Measurements from ENCODE around the gene VTN.

Gene VTN

DNA sequence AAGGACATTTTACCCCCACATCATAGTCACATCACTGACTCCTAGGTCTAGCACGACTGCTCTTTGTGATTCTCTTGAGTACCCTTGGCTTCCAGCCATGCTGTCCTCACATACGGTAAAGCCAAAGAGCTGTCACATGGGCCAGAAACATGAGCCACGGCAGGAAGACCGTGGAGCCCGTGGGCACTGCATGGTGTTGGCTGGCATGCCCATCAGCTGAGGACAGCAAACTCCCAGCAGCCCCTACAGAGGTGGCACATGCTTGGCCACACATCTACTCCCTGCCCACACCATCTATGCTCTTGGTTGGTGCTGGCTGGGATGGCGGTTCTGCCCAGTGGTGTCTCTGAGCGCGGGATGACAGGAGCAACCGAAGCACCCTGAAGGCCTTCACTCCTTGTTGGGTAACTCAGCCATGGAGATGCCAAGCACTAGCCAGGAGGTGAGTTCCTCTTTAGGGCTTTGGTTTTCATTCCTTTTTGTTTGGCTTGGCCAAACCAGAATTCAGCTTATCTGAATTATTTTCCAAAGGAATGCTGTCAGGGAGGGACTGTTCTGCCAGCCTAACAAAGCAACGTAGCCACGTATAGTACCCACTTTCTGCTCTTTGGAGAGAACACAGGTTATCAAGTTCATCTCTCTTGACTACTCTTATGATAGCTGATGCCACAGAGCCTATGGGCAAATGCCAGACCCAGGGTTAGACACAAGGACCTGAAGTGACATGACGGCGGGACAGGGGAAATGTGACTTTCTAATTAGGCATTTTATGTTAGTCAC lies 24.5 kb downstream of the VTN start:
- TF ChIP-seq, protein P1, sequence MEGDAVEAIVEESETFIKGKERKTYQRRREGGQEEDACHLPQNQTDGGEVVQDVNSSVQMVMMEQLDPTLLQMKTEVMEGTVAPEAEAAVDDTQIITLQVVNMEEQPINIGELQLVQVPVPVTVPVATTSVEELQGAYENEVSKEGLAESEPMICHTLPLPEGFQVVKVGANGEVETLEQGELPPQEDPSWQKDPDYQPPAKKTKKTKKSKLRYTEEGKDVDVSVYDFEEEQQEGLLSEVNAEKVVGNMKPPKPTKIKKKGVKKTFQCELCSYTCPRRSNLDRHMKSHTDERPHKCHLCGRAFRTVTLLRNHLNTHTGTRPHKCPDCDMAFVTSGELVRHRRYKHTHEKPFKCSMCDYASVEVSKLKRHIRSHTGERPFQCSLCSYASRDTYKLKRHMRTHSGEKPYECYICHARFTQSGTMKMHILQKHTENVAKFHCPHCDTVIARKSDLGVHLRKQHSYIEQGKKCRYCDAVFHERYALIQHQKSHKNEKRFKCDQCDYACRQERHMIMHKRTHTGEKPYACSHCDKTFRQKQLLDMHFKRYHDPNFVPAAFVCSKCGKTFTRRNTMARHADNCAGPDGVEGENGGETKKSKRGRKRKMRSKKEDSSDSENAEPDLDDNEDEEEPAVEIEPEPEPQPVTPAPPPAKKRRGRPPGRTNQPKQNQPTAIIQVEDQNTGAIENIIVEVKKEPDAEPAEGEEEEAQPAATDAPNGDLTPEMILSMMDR (IDR thresholded peaks at IDR 0.05; ENCODE audit: control insufficient read depth, extremely low read depth, insufficient read depth), result no peak
- DNase-seq (ENCODE audit: low read depth), result no peak
- no peak overlapping the region for H3K4me3 ChIP-seq (ENCODE audit: low read depth, low read length)

DNA sequence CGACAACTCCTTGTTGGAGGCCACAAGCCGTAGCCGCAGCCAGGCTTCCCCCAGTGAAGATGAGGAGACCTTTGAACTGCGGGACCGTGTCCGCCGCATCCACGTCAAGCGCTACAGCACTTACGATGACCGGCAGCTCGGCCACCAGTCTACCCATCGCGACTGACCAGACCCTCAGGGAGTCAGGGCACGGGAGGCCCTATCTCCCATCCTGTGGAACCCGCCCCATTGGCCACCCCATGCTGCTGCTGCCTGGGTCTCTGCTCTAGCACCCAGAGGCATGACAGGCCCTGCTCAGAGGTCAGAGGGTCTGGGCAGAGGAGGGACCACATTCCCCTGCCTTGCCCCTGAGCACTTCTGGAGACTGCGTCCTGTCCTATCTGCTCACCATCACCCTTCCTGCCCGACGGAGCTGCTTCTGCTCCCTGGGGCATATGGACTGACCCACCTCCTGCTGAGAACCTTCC lies 25.6 kb downstream of the VTN start:
- H3K4me3 ChIP-seq (ENCODE audit: low read depth, low read length), result no peak overlapping the region
- TF ChIP-seq, protein P1 (IDR thresholded peaks at IDR 0.05; ENCODE audit: control insufficient read depth, extremely low read depth, insufficient read depth), result no peak
- DNase-seq (ENCODE audit: low read depth), result no peak

DNA sequence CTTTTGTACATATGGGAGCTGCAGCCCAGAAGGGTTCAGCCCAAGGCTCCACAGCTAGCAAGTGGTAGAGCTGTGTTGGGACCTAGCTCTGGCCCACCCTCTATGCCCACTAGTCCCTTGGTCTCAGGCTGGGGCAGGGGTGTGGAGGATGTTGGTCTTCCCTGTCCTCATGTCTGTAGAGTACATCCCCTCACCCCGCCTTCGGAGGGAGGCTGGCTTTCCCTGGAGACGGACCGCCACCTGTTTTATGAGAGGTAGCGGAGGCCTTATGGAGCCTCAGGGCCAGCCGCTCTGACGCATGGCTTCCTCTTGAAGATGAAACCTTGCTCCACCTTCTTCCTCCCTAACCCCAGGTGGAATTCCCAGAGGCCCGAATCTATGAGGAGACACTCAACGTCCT lies 26.1 kb downstream of the VTN start:
- DNase-seq (ENCODE audit: low read depth), result no peak
- TF ChIP-seq, protein P1 (IDR thresholded peaks at IDR 0.05; ENCODE audit: control insufficient read depth, extremely low read depth, insufficient read depth), result no peak
- no peak overlapping the region for H3K4me3 ChIP-seq (ENCODE audit: low read depth, low read length)

DNA sequence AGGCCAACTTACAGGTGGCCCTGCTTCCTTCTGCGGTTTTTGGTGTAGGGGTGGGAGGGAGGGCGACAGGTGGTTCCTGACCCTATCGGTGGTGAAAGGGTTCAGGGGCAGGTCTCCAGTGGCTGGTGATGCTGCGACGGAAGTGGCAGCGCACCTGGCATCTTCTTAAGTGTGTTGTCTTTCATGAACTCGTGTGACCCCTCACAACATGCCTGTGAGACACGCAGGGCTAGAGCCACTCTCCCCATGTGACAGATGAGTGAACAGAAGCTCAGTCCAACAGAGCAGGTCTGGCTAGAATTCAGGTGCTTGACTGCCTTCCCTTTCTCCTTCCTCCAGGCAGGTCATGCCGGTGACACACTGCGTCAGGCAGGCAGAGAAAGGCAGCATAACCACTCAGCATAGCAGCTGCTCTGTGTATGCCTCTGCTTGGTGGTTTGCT lies 26.6 kb downstream of the VTN start:
- TF ChIP-seq, protein P1 (IDR thresholded peaks at IDR 0.05; ENCODE audit: control insufficient read depth, extremely low read depth, insufficient read depth), result no peak
- no peak overlapping the region for H3K4me3 ChIP-seq (ENCODE audit: low read depth, low read length)
- DNase-seq (ENCODE audit: low read depth), result no peak

DNA sequence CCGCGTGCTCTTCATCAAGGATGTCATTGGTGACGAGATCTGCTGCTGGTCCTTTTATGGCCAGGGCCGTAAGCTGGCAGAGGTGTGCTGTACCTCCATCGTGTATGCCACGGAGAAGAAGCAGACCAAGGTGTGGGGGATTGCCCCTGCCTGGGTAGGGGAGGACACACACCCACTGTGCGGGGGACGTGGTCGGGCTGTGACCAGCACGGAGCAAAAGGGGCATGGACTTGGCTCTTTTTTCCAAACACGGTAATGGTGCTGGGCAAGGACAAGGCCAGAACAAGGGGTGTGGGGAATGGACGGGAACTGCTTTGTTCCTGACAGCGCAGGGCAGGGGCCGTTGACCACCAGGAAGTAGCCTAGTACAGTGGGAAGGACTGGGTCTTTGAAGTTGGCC lies 27.8 kb downstream of the VTN start:
- H3K4me3 ChIP-seq (ENCODE audit: low read depth, low read length), result no peak overlapping the region
- TF ChIP-seq, protein P1 (IDR thresholded peaks at IDR 0.05; ENCODE audit: control insufficient read depth, extremely low read depth, insufficient read depth), result no peak
- no peak for DNase-seq (ENCODE audit: low read depth)

DNA sequence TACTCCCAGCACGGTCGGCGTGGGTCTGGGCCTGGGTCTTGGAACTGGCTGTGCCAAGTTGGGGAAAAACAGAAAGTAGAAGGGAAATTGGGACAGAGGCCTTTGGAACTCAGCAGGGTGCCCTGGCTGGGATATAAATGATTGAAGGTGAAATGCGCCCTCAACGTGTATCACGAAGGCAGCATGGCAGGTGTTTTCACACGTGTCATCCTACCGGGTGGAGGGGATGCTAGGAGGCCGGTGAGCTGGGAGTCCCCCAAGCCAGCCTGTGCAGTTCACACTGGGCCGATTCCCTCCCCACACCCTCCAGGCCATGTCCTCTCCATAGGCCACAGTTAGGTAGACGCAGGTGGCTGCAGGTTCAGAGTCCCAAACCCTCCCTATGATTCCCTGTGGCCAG lies 28.6 kb downstream of the VTN start:
- H3K4me3 ChIP-seq (ENCODE audit: low read depth, low read length), result no peak overlapping the region
- TF ChIP-seq, protein P1 (IDR thresholded peaks at IDR 0.05; ENCODE audit: control insufficient read depth, extremely low read depth, insufficient read depth), result no peak
- DNase-seq (ENCODE audit: low read depth), result no peak

DNA sequence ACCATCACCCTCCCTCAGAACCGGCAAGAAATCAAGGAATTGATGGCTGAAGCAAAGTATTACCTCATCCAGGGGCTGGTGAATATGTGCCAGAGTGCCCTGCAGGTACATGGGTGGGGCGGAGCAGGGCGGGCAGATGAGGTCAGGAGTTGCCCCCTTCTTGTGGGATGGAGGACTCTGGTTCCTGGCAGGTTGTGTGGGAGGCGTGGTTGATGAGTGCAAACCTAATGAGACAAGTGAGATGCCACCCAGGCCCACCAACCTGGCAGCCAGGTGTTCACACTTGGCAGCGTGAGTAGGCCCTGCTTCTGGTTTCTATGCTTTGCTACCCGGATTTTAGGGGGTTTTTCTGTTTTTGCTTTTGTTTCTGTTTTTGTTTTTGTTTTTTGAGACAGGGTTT lies 29.7 kb downstream of the VTN start:
- DNase-seq (ENCODE audit: low read depth), result no peak
- H3K4me3 ChIP-seq (ENCODE audit: low read depth, low read length), result no peak overlapping the region
- TF ChIP-seq, protein P1 (IDR thresholded peaks at IDR 0.05; ENCODE audit: control insufficient read depth, extremely low read depth, insufficient read depth), result no peak
